ENCODE data around the gene RCAN2. TPM values are rescaled to one million over a fixed set of nuclear protein-coding genes. Genes with fewer than 3 reads are reported as not detected.

Gene RCAN2
- total and polyA plus RNA-seq, 2 experiments from 2014 or later: 44.9 to 55.6 TPM

DNA sequence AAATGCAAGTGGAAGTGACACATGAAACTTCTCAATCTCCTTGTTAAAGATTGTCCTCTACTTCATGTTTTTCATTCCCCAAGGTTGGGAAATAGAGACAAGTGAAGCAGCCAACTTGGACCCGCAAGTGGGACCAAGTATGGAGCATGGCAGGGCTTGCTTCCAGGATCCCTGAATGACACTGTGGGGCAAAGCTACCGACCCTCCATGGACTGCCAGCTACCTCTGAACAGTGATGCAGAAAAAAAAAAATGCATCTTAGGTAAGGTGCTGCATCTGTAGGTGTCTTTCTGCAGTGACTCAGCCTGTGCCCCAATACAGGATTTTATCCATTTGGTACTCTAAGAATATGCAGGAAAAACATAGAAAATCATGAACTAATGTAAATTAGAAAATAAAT lies 201.4 kb downstream of the RCAN2 start:
- TF ChIP-seq, protein P1, sequence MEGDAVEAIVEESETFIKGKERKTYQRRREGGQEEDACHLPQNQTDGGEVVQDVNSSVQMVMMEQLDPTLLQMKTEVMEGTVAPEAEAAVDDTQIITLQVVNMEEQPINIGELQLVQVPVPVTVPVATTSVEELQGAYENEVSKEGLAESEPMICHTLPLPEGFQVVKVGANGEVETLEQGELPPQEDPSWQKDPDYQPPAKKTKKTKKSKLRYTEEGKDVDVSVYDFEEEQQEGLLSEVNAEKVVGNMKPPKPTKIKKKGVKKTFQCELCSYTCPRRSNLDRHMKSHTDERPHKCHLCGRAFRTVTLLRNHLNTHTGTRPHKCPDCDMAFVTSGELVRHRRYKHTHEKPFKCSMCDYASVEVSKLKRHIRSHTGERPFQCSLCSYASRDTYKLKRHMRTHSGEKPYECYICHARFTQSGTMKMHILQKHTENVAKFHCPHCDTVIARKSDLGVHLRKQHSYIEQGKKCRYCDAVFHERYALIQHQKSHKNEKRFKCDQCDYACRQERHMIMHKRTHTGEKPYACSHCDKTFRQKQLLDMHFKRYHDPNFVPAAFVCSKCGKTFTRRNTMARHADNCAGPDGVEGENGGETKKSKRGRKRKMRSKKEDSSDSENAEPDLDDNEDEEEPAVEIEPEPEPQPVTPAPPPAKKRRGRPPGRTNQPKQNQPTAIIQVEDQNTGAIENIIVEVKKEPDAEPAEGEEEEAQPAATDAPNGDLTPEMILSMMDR (IDR thresholded peaks at IDR 0.05; ENCODE audit: low read depth, low read length): no peak
- Histone ChIP-seq H3K27me3 (no peaks in the 10 kb centered on the region), H3K27ac (no peak overlapping the region), H3K9me3 (ENCODE audit: low read depth) (no peaks in the 10 kb centered on the region), H3K4me1 (ENCODE audit: low read depth) (peaks cover 30% of the 10 kb centered on the region), H3K4me3 (no peak overlapping the region), H3K36me3 (no peaks in the 10 kb centered on the region)
- no peak for DNase-seq (ENCODE audit: low read depth in 1 of 2, low spot score in 1 of 2)

- no peaks in the 10 kb centered on the region for H3K9me3 ChIP-seq (ENCODE audit: low read depth)
- H3K4me3 ChIP-seq: no peak overlapping the region
- TF ChIP-seq, protein P1 (IDR thresholded peaks at IDR 0.05; ENCODE audit: low read depth, low read length): no peak
- no peak overlapping the region for H3K27ac ChIP-seq
- H3K4me1 ChIP-seq (ENCODE audit: low read depth): peaks cover 30% of the 10 kb centered on the region
- no peaks in the 10 kb centered on the region for H3K36me3 ChIP-seq
- H3K27me3 ChIP-seq: no peaks in the 10 kb centered on the region
- peak in 1 of 2 donors; percentile 10 for DNase-seq (ENCODE audit: low read depth in 1 of 2, low spot score in 1 of 2)
Measured at GRCh38 chr6:46288835-46289234, 202.4 kb downstream of the RCAN2 start.

GRCh38 chr6:46287681-46288080 lies 203.6 kb downstream of the RCAN2 start:
- no peaks in the 10 kb centered on the region for H3K9me3 ChIP-seq (ENCODE audit: low read depth)
- DNase-seq (ENCODE audit: low read depth in 1 of 2, low spot score in 1 of 2): no peak
- H3K27ac ChIP-seq: no peak overlapping the region
- no peaks in the 10 kb centered on the region for H3K27me3 ChIP-seq
- peaks cover 30% of the 10 kb centered on the region for H3K4me1 ChIP-seq (ENCODE audit: low read depth)
- no peaks in the 10 kb centered on the region for H3K36me3 ChIP-seq
- TF ChIP-seq, protein P1 (IDR thresholded peaks at IDR 0.05; ENCODE audit: low read depth, low read length): no peak
- no peak overlapping the region for H3K4me3 ChIP-seq

DNA sequence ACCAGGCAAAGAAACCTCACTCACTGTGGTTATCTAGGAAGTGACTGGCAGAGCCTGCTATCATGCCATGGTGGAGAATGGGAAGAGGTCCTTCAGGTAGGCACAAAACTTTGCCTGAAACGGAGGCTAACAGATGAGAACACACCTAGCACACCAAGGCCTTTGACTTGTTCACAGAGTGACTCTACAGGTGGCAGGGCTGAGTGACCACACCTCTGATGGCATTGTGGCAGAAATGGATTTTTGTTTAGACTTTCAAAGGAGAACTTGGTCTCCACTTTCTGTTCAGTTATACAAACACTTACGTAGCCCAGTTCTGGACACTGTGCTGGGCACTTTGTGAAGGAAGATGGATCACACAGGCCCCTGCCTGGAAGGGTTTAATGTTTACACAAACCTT lies 204.2 kb downstream of the RCAN2 start:
- Histone ChIP-seq H3K36me3 (no peaks in the 10 kb centered on the region), H3K9me3 (ENCODE audit: low read depth) (no peaks in the 10 kb centered on the region), H3K4me3 (no peak overlapping the region), H3K27me3 (no peaks in the 10 kb centered on the region), H3K27ac (no peak overlapping the region), H3K4me1 (ENCODE audit: low read depth) (peaks cover 30% of the 10 kb centered on the region)
- DNase-seq (ENCODE audit: low read depth in 1 of 2, low spot score in 1 of 2): no peak
- TF ChIP-seq, protein P1 (IDR thresholded peaks at IDR 0.05; ENCODE audit: low read depth, low read length): no peak

DNA sequence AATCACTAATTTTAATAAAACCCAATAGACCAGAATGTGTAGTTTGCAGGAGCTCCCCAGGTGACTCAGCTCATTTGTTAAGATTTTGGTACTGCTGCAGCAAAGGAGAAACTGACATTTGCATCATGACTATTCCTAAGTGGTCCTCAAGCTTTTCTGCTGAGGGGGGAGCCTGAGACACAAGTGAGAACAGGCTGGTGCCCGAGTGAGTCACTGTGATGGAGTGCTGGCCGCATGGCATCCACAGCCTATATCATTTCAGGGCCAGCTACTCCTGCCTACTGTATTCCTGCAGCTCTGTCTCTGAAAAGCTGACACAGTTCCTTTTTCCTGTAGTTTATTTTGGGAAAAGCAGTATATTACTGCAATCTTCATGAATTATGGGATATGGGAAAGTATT lies 206.8 kb downstream of the RCAN2 start:
- Histone ChIP-seq H3K27me3 (no peaks in the 10 kb centered on the region), H3K27ac (no peak overlapping the region), H3K4me3 (no peak overlapping the region), H3K36me3 (no peaks in the 10 kb centered on the region), H3K4me1 (ENCODE audit: low read depth) (peaks cover 9% of the 10 kb centered on the region), H3K9me3 (ENCODE audit: low read depth) (no peaks in the 10 kb centered on the region)
- TF ChIP-seq, protein P1 (IDR thresholded peaks at IDR 0.05; ENCODE audit: low read depth, low read length): no peak
- no peak for DNase-seq (ENCODE audit: low read depth in 1 of 2, low spot score in 1 of 2)

- Histone ChIP-seq H3K4me3 (no peak overlapping the region), H3K27ac (no peak overlapping the region), H3K9me3 (ENCODE audit: low read depth) (no peaks in the 10 kb centered on the region), H3K36me3 (no peaks in the 10 kb centered on the region), H3K27me3 (no peaks in the 10 kb centered on the region), H3K4me1 (ENCODE audit: low read depth) (no peaks in the 10 kb centered on the region)
- TF ChIP-seq, protein P1 (IDR thresholded peaks at IDR 0.05; ENCODE audit: low read depth, low read length): no peak
- DNase-seq (ENCODE audit: low read depth in 1 of 2, low spot score in 1 of 2): no peak
Measured at GRCh38 chr6:46281110-46281509, 210.1 kb downstream of the RCAN2 start.
